Suprapubic skin (tissue), 4 donors: ENCODE results near the gene PRXL2A. TPM values are rescaled to one million over a fixed set of nuclear protein-coding genes. Genes with fewer than 3 reads are reported as not detected.

ENCODE experiments used
- DNase-seq, 2 donors: peaks; one replicate each; pipeline ENCODE4 v3.0.0-alpha.2; 2019; ENCODE audit warnings: low spot score in 2 of 2
- H3K27ac ChIP-seq: fragments of 200-600 bp; sonication (generic); one replicate; pipeline ENCODE4 v1.5.1; 2019
- H3K27me3 ChIP-seq: fragments of 200-600 bp; sonication (generic); one replicate; pipeline ENCODE4 v1.5.1; 2019
- H3K36me3 ChIP-seq: fragments of 200-600 bp; sonication (generic); one replicate; pipeline ENCODE4 v1.5.1; 2019
- H3K4me1 ChIP-seq: fragments of 200-600 bp; sonication (generic); one replicate; pipeline ENCODE4 v1.5.1; 2019
- H3K4me3 ChIP-seq: fragments of 200-600 bp; sonication (generic); one replicate; pipeline ENCODE4 v1.5.1; 2019; ENCODE audit warnings: mild to moderate bottlenecking
- H3K9me3 ChIP-seq: fragments of 200-600 bp; sonication (generic); one replicate; pipeline ENCODE4 v1.5.1; 2019
- EP300 ChIP-seq: sonication (generic); formaldehyde crosslinking; IDR thresholded peaks from one replicate; pipeline ENCODE4 v1.6.1; 2017; ENCODE audit warnings: antibody characterized with exemption
- POLR2A ChIP-seq, 2 donors: fragments of 450-650 bp; IDR thresholded peaks; one replicate each; pipeline ENCODE4 v1.6.1; 2017; ENCODE audit warnings: antibody characterized with exemption in 2 of 2, mild to moderate bottlenecking in 2 of 2, moderate library complexity in 2 of 2
- POLR2AphosphoS5 ChIP-seq, 3 donors: sonication (generic); formaldehyde crosslinking; IDR thresholded peaks; one replicate each; pipeline ENCODE4 v1.6.1; 2017; ENCODE audit warnings: antibody characterized with exemption in 3 of 3
- WGBS: methylation state at CpG from one replicate; pipeline ENCODE4 v1.1.5; 2018; 5-methylcytosine and 5-hydroxymethylcytosine counted together
- total RNA-seq, 4 donors: library from RNA; depleted of rRNA; stranded (reverse); fragments of >200 nt; gene quantifications; one replicate each; pipeline ENCODE4 v1.1.0, GENCODE V29; 2016
- TF ChIP-seq, protein P1 (sequence below), 2 donors: fragments of 200-600 bp in 1 of 2; fragments of 450-650 bp in 1 of 2; sonication (generic) in 1 of 2; IDR thresholded peaks; one replicate each; pipeline ENCODE4 v1.5.1; 2016 to 2019; ENCODE audit warnings: antibody characterized with exemption in 2 of 2, mild to moderate bottlenecking in 1 of 2, moderate library complexity in 1 of 2

The PRXL2A gene
- total RNA-seq, 4 donors from 2014 or later = 91.0 to 106 (median 105) TPM

DNA sequence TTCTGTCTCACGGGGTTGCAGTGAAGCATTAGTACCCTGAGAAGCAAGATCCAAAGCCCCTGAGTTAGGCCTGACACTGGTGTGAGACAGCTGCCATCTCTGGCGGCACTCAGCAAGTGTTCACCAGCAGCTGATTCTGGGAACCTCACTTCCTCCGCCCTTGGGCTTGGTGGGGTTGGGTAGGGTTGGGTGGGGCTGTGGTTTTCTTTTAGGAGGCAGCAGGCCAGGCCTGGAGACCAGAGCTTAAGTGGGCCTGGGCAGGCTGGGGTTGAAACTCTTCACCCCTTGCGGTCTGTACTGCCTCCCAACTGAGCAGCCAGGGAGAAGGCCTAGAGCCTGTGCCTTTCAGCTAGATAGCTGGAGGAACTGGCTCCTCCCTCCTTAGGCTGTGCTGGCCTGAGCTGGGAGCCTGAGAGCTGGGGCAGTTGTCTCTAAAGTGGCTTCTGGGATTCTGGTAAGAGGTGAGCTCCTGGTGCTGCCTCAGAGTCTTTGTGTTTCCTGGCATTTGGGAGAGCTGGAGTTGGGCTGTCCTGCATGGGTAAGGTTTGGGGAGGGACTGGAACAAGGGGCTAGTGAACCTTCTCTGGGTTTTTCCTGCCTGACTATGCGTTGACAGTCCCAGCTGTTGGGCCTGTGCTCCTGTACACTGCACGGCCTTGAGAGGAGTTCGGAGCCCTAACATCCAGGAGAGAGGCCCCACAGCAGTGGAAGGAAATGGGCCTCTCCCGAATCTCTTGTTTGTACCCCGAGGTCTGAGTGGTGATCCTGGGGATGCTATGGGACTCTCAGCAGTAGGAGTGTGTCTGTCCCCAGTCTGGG is 50.9 kb downstream of the PRXL2A start:
- 48% methylated on average over 7 of the region's 9 CpGs for WGBS
- Histone ChIP-seq H3K27ac (peak overlapping the region; percentile 88), H3K4me3 (peak overlapping the region; percentile 92), H3K4me1 (peaks cover 91% of the 10 kb centered on the region), H3K9me3 (no peaks in the 10 kb centered on the region), H3K36me3 (no peaks in the 10 kb centered on the region), H3K27me3 (no peaks in the 10 kb centered on the region)
- DNase-seq = peak; percentile 90 to 92
- TF ChIP-seq, protein P1, sequence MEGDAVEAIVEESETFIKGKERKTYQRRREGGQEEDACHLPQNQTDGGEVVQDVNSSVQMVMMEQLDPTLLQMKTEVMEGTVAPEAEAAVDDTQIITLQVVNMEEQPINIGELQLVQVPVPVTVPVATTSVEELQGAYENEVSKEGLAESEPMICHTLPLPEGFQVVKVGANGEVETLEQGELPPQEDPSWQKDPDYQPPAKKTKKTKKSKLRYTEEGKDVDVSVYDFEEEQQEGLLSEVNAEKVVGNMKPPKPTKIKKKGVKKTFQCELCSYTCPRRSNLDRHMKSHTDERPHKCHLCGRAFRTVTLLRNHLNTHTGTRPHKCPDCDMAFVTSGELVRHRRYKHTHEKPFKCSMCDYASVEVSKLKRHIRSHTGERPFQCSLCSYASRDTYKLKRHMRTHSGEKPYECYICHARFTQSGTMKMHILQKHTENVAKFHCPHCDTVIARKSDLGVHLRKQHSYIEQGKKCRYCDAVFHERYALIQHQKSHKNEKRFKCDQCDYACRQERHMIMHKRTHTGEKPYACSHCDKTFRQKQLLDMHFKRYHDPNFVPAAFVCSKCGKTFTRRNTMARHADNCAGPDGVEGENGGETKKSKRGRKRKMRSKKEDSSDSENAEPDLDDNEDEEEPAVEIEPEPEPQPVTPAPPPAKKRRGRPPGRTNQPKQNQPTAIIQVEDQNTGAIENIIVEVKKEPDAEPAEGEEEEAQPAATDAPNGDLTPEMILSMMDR (IDR thresholded peaks at IDR 0.05) = peak in 1 of 2 donors; percentile 10
- no peak for TF ChIP-seq POLR2A (IDR thresholded peaks at IDR 0.05)

DNA sequence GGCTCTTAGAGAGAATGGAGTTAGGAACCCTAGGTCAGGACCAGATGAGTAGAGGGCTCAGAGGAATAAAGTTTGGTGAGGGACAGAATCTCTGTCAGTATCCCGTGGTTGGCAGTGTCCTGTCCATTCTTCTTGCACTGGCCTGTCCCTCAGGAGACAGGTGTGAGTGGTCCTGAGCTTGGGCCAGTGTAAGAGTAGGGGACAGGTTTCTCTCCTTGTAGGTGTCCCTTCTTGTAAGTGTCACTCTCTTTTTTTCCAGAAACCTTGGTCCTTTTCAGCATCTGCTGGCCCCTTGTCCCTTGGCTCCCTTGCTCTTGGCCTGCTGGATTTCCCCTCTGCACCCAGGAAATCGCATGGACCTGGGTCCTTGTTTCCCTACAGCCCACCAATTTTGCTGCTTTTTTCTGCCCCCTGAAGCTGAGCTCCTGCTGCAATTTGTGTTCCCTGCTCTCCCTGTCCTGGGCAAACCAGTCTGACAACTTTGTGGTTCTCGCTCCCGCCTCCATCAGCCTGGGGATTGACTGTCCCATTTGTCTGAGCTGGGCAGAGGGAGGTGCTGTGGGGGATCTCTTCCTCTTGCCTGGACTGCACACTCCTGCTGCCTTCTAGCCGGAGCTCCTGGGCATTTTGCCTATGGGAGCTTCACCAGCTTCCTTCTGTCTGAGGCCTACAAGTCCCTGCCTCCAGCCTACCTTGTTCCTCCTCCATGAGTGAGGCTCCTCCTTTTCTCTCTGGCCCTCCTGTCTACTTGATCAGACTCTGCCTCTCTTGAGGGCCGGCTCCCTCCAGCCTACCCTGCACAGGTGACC is 52.3 kb downstream of the PRXL2A start:
- Histone ChIP-seq H3K27ac (peak overlapping the region; percentile 88), H3K36me3 (no peaks in the 10 kb centered on the region), H3K27me3 (no peaks in the 10 kb centered on the region), H3K4me3 (peak overlapping the region; percentile 92), H3K4me1 (peaks cover 100% of the 10 kb centered on the region), H3K9me3 (no peaks in the 10 kb centered on the region)
- DNase-seq = peak in 1 of 2 donors; percentile 83
- 24% methylated on average over 6 of the region's 6 CpGs for WGBS
- TF ChIP-seq POLR2AphosphoS5 (IDR thresholded peaks at IDR 0.05) (peak in 1 of 3 donors; percentile 54), POLR2A (IDR thresholded peaks at IDR 0.05) (no peak)

DNA sequence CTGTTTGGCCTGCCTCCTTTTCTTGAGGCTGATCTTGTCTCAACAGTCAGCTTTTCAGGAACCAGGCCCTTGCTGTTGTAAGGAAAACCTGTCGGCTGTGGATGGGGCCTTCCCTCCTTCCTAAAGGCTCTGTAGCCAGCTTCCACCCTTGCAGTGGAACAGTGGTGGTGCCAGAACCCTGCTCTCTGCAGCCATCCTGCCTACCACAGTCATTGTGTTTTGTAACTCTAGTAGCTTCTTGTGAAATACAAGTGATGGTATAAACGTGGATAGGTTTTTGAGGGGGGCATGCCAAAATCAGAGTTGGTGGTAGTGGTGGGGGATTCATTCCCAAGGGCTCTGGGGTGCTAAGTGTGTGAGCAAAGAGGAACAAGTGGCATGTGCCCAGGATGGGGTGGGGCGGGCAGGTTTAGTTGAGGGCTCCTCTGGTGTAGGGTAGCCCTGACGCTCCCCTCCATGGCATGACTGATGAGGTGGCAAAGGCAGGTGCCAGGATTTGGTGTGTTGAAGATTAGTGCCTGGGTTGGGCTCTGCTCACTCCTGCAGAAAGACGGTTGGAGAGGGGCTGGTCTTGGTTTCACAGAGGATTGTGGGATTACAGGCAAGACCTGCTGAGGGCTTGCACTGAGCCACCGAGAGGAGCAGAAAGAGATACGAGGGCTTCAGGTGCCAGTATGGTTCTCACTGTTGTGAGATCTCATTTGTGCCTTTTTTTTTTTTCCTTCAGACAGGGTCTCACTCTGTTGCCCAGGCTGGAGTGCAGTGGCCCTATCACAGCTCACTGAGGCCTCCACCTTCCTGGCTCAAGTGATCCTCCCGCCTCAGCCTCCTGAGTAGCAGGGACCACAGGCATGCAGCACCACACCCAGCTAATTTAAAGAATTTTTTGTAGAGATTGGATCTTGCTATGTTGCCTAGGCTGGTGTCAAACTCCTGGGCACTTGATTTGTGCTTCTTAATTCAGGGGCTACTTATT is 53.1 kb downstream of the PRXL2A start:
- peak in 1 of 2 donors; percentile 86 for DNase-seq
- 35% methylated on average over 8 of the region's 8 CpGs for WGBS
- Histone ChIP-seq H3K9me3 (no peaks in the 10 kb centered on the region), H3K4me3 (peak overlapping the region; percentile 92), H3K4me1 (peaks cover 100% of the 10 kb centered on the region), H3K36me3 (no peaks in the 10 kb centered on the region), H3K27me3 (no peaks in the 10 kb centered on the region), H3K27ac (peak overlapping the region; percentile 88)
- no peak for TF ChIP-seq EP300
- no peak for TF ChIP-seq POLR2AphosphoS5 (IDR thresholded peaks at IDR 0.05)
- TF ChIP-seq POLR2A (IDR thresholded peaks at IDR 0.05) = no peak
- TF ChIP-seq, protein P1 (IDR thresholded peaks at IDR 0.05) = no peak

DNA sequence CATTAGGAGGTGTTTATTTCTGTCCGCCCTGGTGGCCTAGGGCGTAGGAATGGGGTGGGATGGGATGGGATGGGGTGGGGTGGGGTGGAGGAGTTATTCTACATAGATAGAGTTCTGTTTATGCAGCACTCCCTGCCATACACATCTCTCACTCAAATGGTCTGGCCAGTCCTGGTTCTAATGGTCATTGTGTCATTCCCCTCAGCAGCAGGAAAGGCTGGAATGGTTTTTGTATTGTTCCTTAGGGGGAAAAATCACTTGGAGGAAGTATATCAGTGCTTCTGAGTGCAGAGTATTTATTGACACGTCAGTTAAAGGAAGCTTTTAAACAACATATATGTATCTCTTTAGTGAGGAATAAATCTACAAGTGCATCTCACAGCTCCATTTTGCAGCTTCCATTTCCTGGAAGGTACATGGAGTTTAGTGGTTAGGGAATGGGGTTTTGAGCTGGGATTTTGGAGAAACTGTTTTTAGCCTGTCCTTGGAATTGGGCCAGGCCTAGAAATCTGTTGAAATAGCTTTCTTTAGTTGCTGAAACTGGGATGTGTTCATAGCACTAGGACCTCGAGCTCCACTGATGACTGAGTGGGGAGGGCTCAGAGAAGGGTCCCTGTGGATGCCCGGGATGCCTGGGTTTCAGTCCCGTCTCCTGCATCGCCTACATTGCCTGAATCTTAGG is 54.1 kb downstream of the PRXL2A start:
- Histone ChIP-seq H3K36me3 (no peaks in the 10 kb centered on the region), H3K4me1 (peaks cover 100% of the 10 kb centered on the region), H3K27me3 (no peaks in the 10 kb centered on the region), H3K9me3 (no peaks in the 10 kb centered on the region), H3K4me3 (peak overlapping the region; percentile 18), H3K27ac (peak overlapping the region; percentile 88)
- TF ChIP-seq POLR2A (IDR thresholded peaks at IDR 0.05) = no peak
- no peak for TF ChIP-seq POLR2AphosphoS5 (IDR thresholded peaks at IDR 0.05)
- TF ChIP-seq, protein P1 (IDR thresholded peaks at IDR 0.05) = no peak
- 48% methylated on average over 7 of the region's 7 CpGs for WGBS
- DNase-seq = no peak
